IMR-90 (cell line): ENCODE data around the gene MERTK. TPM values are rescaled to one million over a fixed set of nuclear protein-coding genes. Genes with fewer than 3 reads are reported as not detected.

Experiments
- ATAC-seq: fragments of 200-7000 bp; cut with Tn5 transposase; 2 replicates; pipeline ENCODE4 v1.9.1; 2020; ENCODE audit warnings: low read depth, mild to moderate bottlenecking, moderate library complexity
- BruUV-seq: library from RNA; stranded (reverse); fragments of 400-500 nt; replicated peaks from 2 replicates; lab custom pipeline; 2021; lab: Mats Ljungman, UMichigan
- CTCF ChIA-PET: fragments of 300-600 bp; formaldehyde crosslinking; extraction: SDS; loops from one replicate; lab custom pipeline; 2021; ENCODE audit warnings: antibody characterized with exemption; lab: Yijun Ruan, JAX
- POLR2A ChIA-PET: fragments of 300-600 bp; sonication (Branson Sonifier 250); formaldehyde crosslinking; loops from one replicate; lab custom pipeline; 2022; ENCODE audit warnings: antibody characterized with exemption; ENCODE audit not compliant: unreplicated experiment; lab: Charles Lee
- DNase-seq: peaks from one replicate; pipeline ENCODE4 v3.0.0; 2013
- H2AFZ ChIP-seq: replicated peaks from 2 replicates; pipeline ENCODE3; 2013; ENCODE audit warnings: low read length, mild to moderate bottlenecking; ENCODE audit not compliant: poor library complexity
- H2AK5ac ChIP-seq: 2 replicates; pipeline ENCODE4 v1.6.1; 2013; ENCODE audit warnings: low read depth, low read length, inconsistent platforms
- H2AK9ac ChIP-seq: replicated peaks from 2 replicates; pipeline ENCODE3; 2013; ENCODE audit warnings: mild to moderate bottlenecking, low read depth, low read length, moderate library complexity; ENCODE audit not compliant: poor library complexity
- H2BK120ac ChIP-seq: 2 replicates; pipeline ENCODE4 v1.6.1; 2013; ENCODE audit warnings: low read depth, low read length, inconsistent platforms
- H2BK15ac ChIP-seq: 3 replicates; pipeline ENCODE4 v1.6.1; 2013; ENCODE audit warnings: low read depth, low read length, inconsistent platforms
- H2BK20ac ChIP-seq: 2 replicates; pipeline ENCODE4 v1.6.1; 2013; ENCODE audit warnings: low read depth, mild to moderate bottlenecking, inconsistent platforms, low read length, moderate library complexity
- H2BK5ac ChIP-seq: 2 replicates; pipeline ENCODE4 v1.6.1; 2013; ENCODE audit warnings: mild to moderate bottlenecking, low read depth, low read length, inconsistent platforms; ENCODE audit not compliant: poor library complexity, severe bottlenecking
- H3K14ac ChIP-seq: replicated peaks from 2 replicates; pipeline ENCODE4 v1.6.1; 2013; ENCODE audit warnings: low read depth, low read length, inconsistent platforms
- H3K18ac ChIP-seq: 2 replicates; pipeline ENCODE4 v1.6.1; 2013; ENCODE audit warnings: low read depth, low read length, control low read depth
- H3K23ac ChIP-seq: 2 replicates; pipeline ENCODE4 v1.6.1; 2013; ENCODE audit warnings: low read depth, low read length, inconsistent platforms
- H3K27ac ChIP-seq: 2 replicates; pipeline ENCODE4 v1.5.1; 2013; ENCODE audit warnings: mild to moderate bottlenecking, control low read depth, low read length; ENCODE audit not compliant: insufficient read depth
- H3K27me3 ChIP-seq: 2 replicates; pipeline ENCODE4 v1.6.1; 2013; ENCODE audit warnings: low read length; ENCODE audit not compliant: control insufficient read depth, insufficient read depth
- H3K36me3 ChIP-seq: 2 replicates; pipeline ENCODE4 v1.6.1; 2013; ENCODE audit warnings: low read length, mixed read lengths; ENCODE audit not compliant: control insufficient read depth, insufficient read depth
- H3K4ac ChIP-seq: 2 replicates; pipeline ENCODE4 v1.6.1; 2013; ENCODE audit warnings: low read depth, low read length, inconsistent platforms
- H3K4me1 ChIP-seq: 2 replicates; pipeline ENCODE4 v1.6.1; 2013; ENCODE audit warnings: low read length, mixed read lengths; ENCODE audit not compliant: control insufficient read depth, insufficient read depth
- H3K4me2 ChIP-seq: 2 replicates; pipeline ENCODE4 v1.6.1; 2013; ENCODE audit warnings: low read depth, mild to moderate bottlenecking, control low read depth, low read length, moderate library complexity
- H3K4me3 ChIP-seq: 2 replicates; pipeline ENCODE4 v1.5.1; 2013; ENCODE audit warnings: low read depth, mild to moderate bottlenecking, control low read depth, low read length, moderate library complexity; ENCODE audit not compliant: insufficient read depth
- H3K56ac ChIP-seq: 2 replicates; pipeline ENCODE4 v1.6.1; 2013; ENCODE audit warnings: low read length, inconsistent platforms; ENCODE audit not compliant: insufficient read depth; ENCODE audit errors: extremely low read depth
- H3K79me1 ChIP-seq, 2 experiments: 2 replicates each; pipeline ENCODE4 v1.6.1; 2013; ENCODE audit warnings: low read length in 2 of 2, inconsistent platforms in 1 of 2, low read depth in 1 of 2
- H3K9ac ChIP-seq: 2 replicates; pipeline ENCODE4 v1.6.1; 2013; ENCODE audit warnings: low read depth, low read length, control low read depth
- H3K9me1 ChIP-seq: 2 replicates; pipeline ENCODE4 v1.6.1; 2013; ENCODE audit warnings: low read length, inconsistent platforms; ENCODE audit not compliant: insufficient read depth
- H3K9me3 ChIP-seq: 2 replicates; pipeline ENCODE4 v1.6.1; 2013; ENCODE audit warnings: low read length; ENCODE audit not compliant: control insufficient read depth, insufficient read depth
- H4K20me1 ChIP-seq: 2 replicates; pipeline ENCODE4 v1.6.1; 2013; ENCODE audit warnings: low read length, inconsistent platforms; ENCODE audit not compliant: insufficient read depth
- H4K5ac ChIP-seq: 2 replicates; pipeline ENCODE4 v1.6.1; 2013; ENCODE audit warnings: mild to moderate bottlenecking, low read depth, low read length, control low read depth
- H4K8ac ChIP-seq, 2 experiments: 2 replicates each; pipeline ENCODE4 v1.6.1; 2013; ENCODE audit warnings: low read depth in 2 of 2, low read length in 2 of 2, control low read depth in 1 of 2, inconsistent platforms in 1 of 2
- H4K91ac ChIP-seq: 2 replicates; pipeline ENCODE4 v1.6.1; 2013; ENCODE audit warnings: low read depth, low read length, inconsistent platforms; ENCODE audit not compliant: insufficient read depth
- BHLHE40 ChIP-seq: fragments of 150-350 bp; IDR thresholded peaks from 2 replicates; pipeline ENCODE4 v1.6.1; 2016; ENCODE audit warnings: mild to moderate bottlenecking, low read depth, low read length
- FOS ChIP-seq: fragments of 150-350 bp; IDR thresholded peaks from 2 replicates; pipeline ENCODE4 v1.6.1; 2016; ENCODE audit warnings: low read depth, low read length
- MAFK ChIP-seq: IDR thresholded peaks from 2 replicates; pipeline ENCODE4 v1.6.1; 2012; ENCODE audit warnings: low read depth, low read length, improper control_type of control experiment
- MAZ ChIP-seq: IDR thresholded peaks from 2 replicates; pipeline ENCODE4 v1.6.1; 2012; ENCODE audit warnings: low read depth, mild to moderate bottlenecking, low read length, improper control_type of control experiment, moderate library complexity, borderline replicate concordance
- MXI1 ChIP-seq: IDR thresholded peaks from 2 replicates; pipeline ENCODE4 v1.6.1; 2012; ENCODE audit warnings: low read depth, mild to moderate bottlenecking, low read length, moderate library complexity, borderline replicate concordance
- POLR2A ChIP-seq: IDR thresholded peaks from 2 replicates; pipeline ENCODE4 v1.6.1; 2012; ENCODE audit warnings: mild to moderate bottlenecking, low read depth, low read length
- RFX5 ChIP-seq: IDR thresholded peaks from 2 replicates; pipeline ENCODE4 v1.8.0; 2012; ENCODE audit warnings: low read depth, mild to moderate bottlenecking, low read length, moderate library complexity
- SMC3 ChIP-seq: fragments of 150-350 bp; IDR thresholded peaks from 2 replicates; pipeline ENCODE4 v1.6.1; 2016; ENCODE audit warnings: low read depth, mild to moderate bottlenecking, antibody characterized with exemption, low read length, moderate library complexity
- WGBS, 2 experiments: methylation state at CpG; one replicate each; pipeline versions ENCODE4 v1.1.5 to v1.1.7; 2013; ENCODE audit warnings: missing lambda C conversion rate in 2 of 2; ENCODE audit not compliant: insufficient read length in 1 of 2; ENCODE audit errors: extremely low coverage in 2 of 2; 5-methylcytosine and 5-hydroxymethylcytosine counted together
- dilution Hi-C: fragments of 300-500 bp; cut with HindIII; formaldehyde crosslinking; loops from one replicate; pipeline ENCODE4 v1.14.3; 2018; ENCODE audit warnings: low sequenced_read_pairs; ENCODE audit not compliant: unreplicated experiment
- in situ Hi-C: fragments of 300-500 bp; cut with MboI; formaldehyde crosslinking; loops from 3 replicates; pipeline ENCODE4 v1.14.3; 2019; ENCODE audit warnings: low sequenced_read_pairs, inconsistent platforms, mixed read lengths
- intact Hi-C: fragments of 100-400 bp; cut with micrococcal nuclease; formaldehyde crosslinking; loops from 2 replicates; pipeline ENCODE4 v1.10.0; 2022
- polyA plus RNA-seq, 3 experiments: library from polyadenylated mRNA; depleted of rRNA; stranded (reverse); fragments of >200 nt; gene quantifications; 2 replicates each; pipeline ENCODE4 v1.2.3, GENCODE V29; 2012; ENCODE audit warnings: low replicate concordance in 1 of 3
- total RNA-seq: library from RNA; depleted of rRNA; stranded (reverse); fragments of >200 nt; gene quantifications from 2 replicates; pipeline ENCODE4 v1.2.3, GENCODE V29; 2012
- TF ChIP-seq, protein P1 (sequence below): conservative IDR thresholded peaks from 2 replicates; pipeline ENCODE4 v1.5.1; 2012; ENCODE audit warnings: mild to moderate bottlenecking, low read depth, low read length, improper control_type of control experiment
- TF ChIP-seq, protein P2 (sequence below): fragments of 150-350 bp; IDR thresholded peaks from 2 replicates; pipeline ENCODE4 v1.6.1; 2016; ENCODE audit warnings: low read depth, mild to moderate bottlenecking, low read length, moderate library complexity, borderline replicate concordance
- TF ChIP-seq, protein P3 (sequence below): fragments of 150-350 bp; IDR thresholded peaks from 2 replicates; pipeline ENCODE4 v1.6.1; 2017; ENCODE audit warnings: mild to moderate bottlenecking, antibody characterized with exemption, low read length, low read depth

The MERTK gene
- total and polyA plus RNA-seq, 2 of the 4 experiments (the other 2 are of a cell fraction) = 0.36 to 0.62 TPM

DNA sequence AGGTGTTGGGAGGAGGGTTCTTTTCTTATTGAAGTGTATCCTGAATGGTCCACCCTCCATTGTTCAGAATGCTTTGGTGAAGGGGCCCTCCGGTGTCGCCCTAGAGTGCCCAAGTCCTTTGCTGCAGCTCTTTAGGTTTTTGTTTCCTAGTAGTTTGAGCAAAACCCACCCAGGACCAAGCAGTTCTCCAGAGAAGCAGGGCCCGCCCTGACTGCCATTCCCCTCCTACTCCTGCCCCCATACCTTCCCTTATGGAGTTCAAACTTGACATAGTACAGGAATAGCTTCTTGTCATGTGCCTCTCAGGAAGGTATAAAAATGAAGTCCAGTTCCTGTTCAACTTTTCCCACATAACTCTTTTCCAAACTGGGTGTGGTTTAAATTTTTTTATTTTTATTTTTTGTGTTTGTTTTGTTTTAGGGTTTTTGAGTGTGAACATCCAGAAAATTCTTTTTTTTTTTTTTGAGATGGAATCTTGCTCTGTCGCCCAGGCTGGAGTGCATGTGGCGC is 5.6 kb downstream of the MERTK start:
- Histone ChIP-seq H3K36me3 (no peaks in the 10 kb centered on the region), H3K23ac (no peak overlapping the region), H4K20me1 (no peaks in the 10 kb centered on the region), H4K8ac (no peak overlapping the region), H3K27me3 (peaks cover 49% of the 10 kb centered on the region), H3K4me3 (no peak overlapping the region), H2AK5ac (no peak overlapping the region), H2AFZ (no peak overlapping the region), H3K18ac (no peak overlapping the region), H2BK15ac (no peak overlapping the region), H3K4me2 (no peak overlapping the region), H3K9me3 (no peaks in the 10 kb centered on the region), H3K79me1 (no peaks in the 10 kb centered on the region), H2BK5ac (no peak overlapping the region), H3K9ac (no peak overlapping the region), H2BK120ac (no peak overlapping the region), H3K56ac (no peak overlapping the region), H2AK9ac (no peak overlapping the region), H2BK20ac (no peak overlapping the region), H4K91ac (no peak overlapping the region), H3K14ac (no peak overlapping the region), H3K4me1 (peaks cover 4% of the 10 kb centered on the region; the same call in 1 of the 2 replicates), H3K4ac (no peak overlapping the region), H3K9me1 (no peaks in the 10 kb centered on the region), H4K5ac (no peak overlapping the region), H3K27ac (no peak overlapping the region)
- CTCF ChIA-PET = no interaction called here
- no CpG with 5 or more reads among the region's 5 CpGs for WGBS, 2 experiments
- no peak for ATAC-seq
- POLR2A ChIA-PET = interaction anchor here (0.6 kb wide), 1 partner anchor 9 kb away, joined by 3 read pairs; no protein-coding TSS in a partner anchor
- BruUV-seq = no TSS peak
- dilution Hi-C loops (no loop called here), in situ Hi-C loops (no loop called here), intact Hi-C loops (no loop called here)
- DNase-seq = no peak
- TF ChIP-seq BHLHE40 (no peak), POLR2A (no peak), MAZ (no peak), MXI1 (no peak), MAFK (no peak), FOS (no peak), SMC3 (no peak), RFX5 (no peak)
- TF ChIP-seq, protein P1, sequence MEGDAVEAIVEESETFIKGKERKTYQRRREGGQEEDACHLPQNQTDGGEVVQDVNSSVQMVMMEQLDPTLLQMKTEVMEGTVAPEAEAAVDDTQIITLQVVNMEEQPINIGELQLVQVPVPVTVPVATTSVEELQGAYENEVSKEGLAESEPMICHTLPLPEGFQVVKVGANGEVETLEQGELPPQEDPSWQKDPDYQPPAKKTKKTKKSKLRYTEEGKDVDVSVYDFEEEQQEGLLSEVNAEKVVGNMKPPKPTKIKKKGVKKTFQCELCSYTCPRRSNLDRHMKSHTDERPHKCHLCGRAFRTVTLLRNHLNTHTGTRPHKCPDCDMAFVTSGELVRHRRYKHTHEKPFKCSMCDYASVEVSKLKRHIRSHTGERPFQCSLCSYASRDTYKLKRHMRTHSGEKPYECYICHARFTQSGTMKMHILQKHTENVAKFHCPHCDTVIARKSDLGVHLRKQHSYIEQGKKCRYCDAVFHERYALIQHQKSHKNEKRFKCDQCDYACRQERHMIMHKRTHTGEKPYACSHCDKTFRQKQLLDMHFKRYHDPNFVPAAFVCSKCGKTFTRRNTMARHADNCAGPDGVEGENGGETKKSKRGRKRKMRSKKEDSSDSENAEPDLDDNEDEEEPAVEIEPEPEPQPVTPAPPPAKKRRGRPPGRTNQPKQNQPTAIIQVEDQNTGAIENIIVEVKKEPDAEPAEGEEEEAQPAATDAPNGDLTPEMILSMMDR = no peak
- TF ChIP-seq, protein P2, sequence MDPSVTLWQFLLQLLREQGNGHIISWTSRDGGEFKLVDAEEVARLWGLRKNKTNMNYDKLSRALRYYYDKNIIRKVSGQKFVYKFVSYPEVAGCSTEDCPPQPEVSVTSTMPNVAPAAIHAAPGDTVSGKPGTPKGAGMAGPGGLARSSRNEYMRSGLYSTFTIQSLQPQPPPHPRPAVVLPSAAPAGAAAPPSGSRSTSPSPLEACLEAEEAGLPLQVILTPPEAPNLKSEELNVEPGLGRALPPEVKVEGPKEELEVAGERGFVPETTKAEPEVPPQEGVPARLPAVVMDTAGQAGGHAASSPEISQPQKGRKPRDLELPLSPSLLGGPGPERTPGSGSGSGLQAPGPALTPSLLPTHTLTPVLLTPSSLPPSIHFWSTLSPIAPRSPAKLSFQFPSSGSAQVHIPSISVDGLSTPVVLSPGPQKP = no peak
- TF ChIP-seq, protein P3, sequence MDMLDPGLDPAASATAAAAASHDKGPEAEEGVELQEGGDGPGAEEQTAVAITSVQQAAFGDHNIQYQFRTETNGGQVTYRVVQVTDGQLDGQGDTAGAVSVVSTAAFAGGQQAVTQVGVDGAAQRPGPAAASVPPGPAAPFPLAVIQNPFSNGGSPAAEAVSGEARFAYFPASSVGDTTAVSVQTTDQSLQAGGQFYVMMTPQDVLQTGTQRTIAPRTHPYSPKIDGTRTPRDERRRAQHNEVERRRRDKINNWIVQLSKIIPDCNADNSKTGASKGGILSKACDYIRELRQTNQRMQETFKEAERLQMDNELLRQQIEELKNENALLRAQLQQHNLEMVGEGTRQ = no peak
